ENCODE results near the gene RAC3.

The RAC3 gene

GRCh38 chr17:82031303-82031884 lies at the start of gene RAC3:
TSS of gene RAC3 (plus strand) at chr17:82031678. CDS start at chr17:82031762, 84 bp downstream.
- in situ Hi-C loops (cut with MboI; ENCODE audit: low sequenced_read_pairs), result loop anchor here (25.0 kb wide), 1 partner anchor 131 kb away; no protein-coding TSS in a partner anchor

GRCh38 chr17:81983011-81983638 lies 48.4 kb upstream of the RAC3 start:
- in situ Hi-C loops (cut with MboI; ENCODE audit: low sequenced_read_pairs), result no loop called here

- in situ Hi-C loops (cut with MboI; ENCODE audit: low sequenced_read_pairs), result no loop called here
Measured at GRCh38 chr17:81983639-81984373, 47.7 kb upstream of the RAC3 start.

- in situ Hi-C loops (cut with MboI; ENCODE audit: low sequenced_read_pairs), result no loop called here
Measured at GRCh38 chr17:81984773-81985410, 46.6 kb upstream of the RAC3 start.

- in situ Hi-C loops (cut with MboI; ENCODE audit: low sequenced_read_pairs), result no loop called here
Measured at GRCh38 chr17:81986606-81987005, 44.9 kb upstream of the RAC3 start.

GRCh38 chr17:81987161-81987770 lies 44.2 kb upstream of the RAC3 start:
- in situ Hi-C loops (cut with MboI; ENCODE audit: low sequenced_read_pairs), result no loop called here

GRCh38 chr17:81990836-81991683 lies 40.4 kb upstream of the RAC3 start:
- in situ Hi-C loops (cut with MboI; ENCODE audit: low sequenced_read_pairs), result no loop called here

- in situ Hi-C loops (cut with MboI; ENCODE audit: low sequenced_read_pairs), result no loop called here
Measured at GRCh38 chr17:81991684-81992305, 39.7 kb upstream of the RAC3 start.

GRCh38 chr17:81992306-81993102 lies 39.0 kb upstream of the RAC3 start:
- in situ Hi-C loops (cut with MboI; ENCODE audit: low sequenced_read_pairs), result no loop called here

GRCh38 chr17:81993729-81994592 lies 37.5 kb upstream of the RAC3 start:
- in situ Hi-C loops (cut with MboI; ENCODE audit: low sequenced_read_pairs), result no loop called here

- in situ Hi-C loops (cut with MboI; ENCODE audit: low sequenced_read_pairs), result no loop called here
Measured at GRCh38 chr17:81994593-81995462, 36.6 kb upstream of the RAC3 start.

- in situ Hi-C loops (cut with MboI; ENCODE audit: low sequenced_read_pairs), result no loop called here
Measured at GRCh38 chr17:81995463-81996231, 35.8 kb upstream of the RAC3 start.

- in situ Hi-C loops (cut with MboI; ENCODE audit: low sequenced_read_pairs), result no loop called here
Measured at GRCh38 chr17:81996232-81996756, 35.2 kb upstream of the RAC3 start.

GRCh38 chr17:81996757-81997441 lies 34.6 kb upstream of the RAC3 start:
- in situ Hi-C loops (cut with MboI; ENCODE audit: low sequenced_read_pairs), result no loop called here

GRCh38 chr17:81998212-81998611 lies 33.3 kb upstream of the RAC3 start:
- in situ Hi-C loops (cut with MboI; ENCODE audit: low sequenced_read_pairs), result no loop called here
